SU-DHL-6 (cell line): ENCODE results near the gene ELMOD2.

Source experiments
- H2AFZ ChIP-seq: fragments of 200-600 bp; sonication (generic); 2 replicates; pipeline ENCODE4 v1.6.1; 2014; ENCODE audit warnings: low read depth, mild to moderate bottlenecking, moderate library complexity, mixed read lengths, antibody characterized with exemption, low read length; ENCODE audit not compliant: severe bottlenecking
- H3F3A ChIP-seq: fragments of 200-600 bp; shearing (Covaris generic); 2 replicates; pipeline ENCODE4 v1.6.0; 2016; ENCODE audit warnings: antibody characterized with exemption, mild to moderate bottlenecking; ENCODE audit not compliant: insufficient read depth
- H3K27ac ChIP-seq: fragments of 200-600 bp; sonication (generic); 2 replicates; pipeline ENCODE4 v1.5.1; 2016; ENCODE audit warnings: low read depth, mild to moderate bottlenecking, low read length, moderate library complexity, mixed read lengths
- H3K27me3 ChIP-seq: fragments of 200-600 bp; sonication (generic), shearing (Covaris generic); 2 replicates; pipeline ENCODE4 v1.6.0; 2014; ENCODE audit warnings: mild to moderate bottlenecking, low read length
- H3K36me3 ChIP-seq: fragments of 200-600 bp; sonication (generic); 2 replicates; pipeline ENCODE4 v1.6.1; 2014; ENCODE audit warnings: mild to moderate bottlenecking, low read length, mixed read lengths
- H3K4me2 ChIP-seq: fragments of 300-600, 200-600 bp; shearing (Covaris generic), sonication (generic); 2 replicates; pipeline ENCODE4 v1.6.0; 2014; ENCODE audit warnings: low read length, low read depth, mild to moderate bottlenecking; ENCODE audit not compliant: poor library complexity, severe bottlenecking
- H3K4me3 ChIP-seq: fragments of 200-600 bp; sonication (generic); 2 replicates; pipeline ENCODE4 v1.5.1; 2014; ENCODE audit warnings: antibody characterized with exemption, low read length, mild to moderate bottlenecking, mixed read lengths; ENCODE audit not compliant: insufficient read depth, poor library complexity, severe bottlenecking
- H3K79me2 ChIP-seq: fragments of 200-600 bp; sonication (generic); 2 replicates; pipeline ENCODE4 v1.6.1; 2014; ENCODE audit warnings: mild to moderate bottlenecking, low read length, moderate library complexity; ENCODE audit not compliant: insufficient read depth
- H3K9ac ChIP-seq: fragments of 200-600 bp; sonication (generic); 2 replicates; pipeline ENCODE4 v1.7.0; 2014; ENCODE audit warnings: mild to moderate bottlenecking, low read length
- H3K9me2 ChIP-seq: fragments of 200-600 bp; sonication (generic); replicated peaks from 2 replicates; pipeline ENCODE4 v1.6.1; 2014; ENCODE audit warnings: low read length; ENCODE audit not compliant: insufficient read depth
- H3K9me3 ChIP-seq: fragments of 200-600 bp; sonication (generic); 2 replicates; pipeline ENCODE4 v1.6.1; 2014; ENCODE audit warnings: low read length, mixed read lengths; ENCODE audit not compliant: insufficient read depth
- H4K20me1 ChIP-seq: fragments of 200-600 bp; sonication (generic); 2 replicates; pipeline ENCODE4 v1.6.1; 2014; ENCODE audit warnings: low read depth, mild to moderate bottlenecking, antibody characterized with exemption, low read length, moderate library complexity, mixed read lengths
- EZH2phosphoT487 ChIP-seq: fragments of 200-600 bp; sonication (generic), shearing (Covaris generic); conservative IDR thresholded peaks from 2 replicates; pipeline ENCODE4 v1.6.1; 2018; ENCODE audit warnings: mild to moderate bottlenecking, antibody characterized with exemption, low read length, moderate library complexity, mixed read lengths
- TF ChIP-seq, protein P1 (sequence below): fragments of 200-600 bp; sonication (generic); IDR thresholded peaks from one replicate; pipeline ENCODE4 v1.5.1; 2017; ENCODE audit warnings: antibody characterized with exemption, mild to moderate bottlenecking, low read length, moderate library complexity; ENCODE audit not compliant: insufficient read depth, poor library complexity, severe bottlenecking

Gene ELMOD2

GRCh38 chr4:140603286-140603685, 79.3 kb downstream of the ELMOD2 start:
- Histone ChIP-seq H3K27ac (no peak overlapping the region), H3K79me2 (no peaks in the 10 kb centered on the region), H3K9ac (no peak overlapping the region), H3K36me3 (no peaks in the 10 kb centered on the region), H3F3A (no peaks in the 10 kb centered on the region), H3K4me2 (no peak overlapping the region), H3K9me3 (no peaks in the 10 kb centered on the region), H4K20me1 (no peaks in the 10 kb centered on the region), H3K4me3 (no peak overlapping the region), H3K27me3 (no peaks in the 10 kb centered on the region), H2AFZ (no peak overlapping the region), H3K9me2 (no peaks in the 10 kb centered on the region)
- no peak for TF ChIP-seq EZH2phosphoT487
- TF ChIP-seq, protein P1, sequence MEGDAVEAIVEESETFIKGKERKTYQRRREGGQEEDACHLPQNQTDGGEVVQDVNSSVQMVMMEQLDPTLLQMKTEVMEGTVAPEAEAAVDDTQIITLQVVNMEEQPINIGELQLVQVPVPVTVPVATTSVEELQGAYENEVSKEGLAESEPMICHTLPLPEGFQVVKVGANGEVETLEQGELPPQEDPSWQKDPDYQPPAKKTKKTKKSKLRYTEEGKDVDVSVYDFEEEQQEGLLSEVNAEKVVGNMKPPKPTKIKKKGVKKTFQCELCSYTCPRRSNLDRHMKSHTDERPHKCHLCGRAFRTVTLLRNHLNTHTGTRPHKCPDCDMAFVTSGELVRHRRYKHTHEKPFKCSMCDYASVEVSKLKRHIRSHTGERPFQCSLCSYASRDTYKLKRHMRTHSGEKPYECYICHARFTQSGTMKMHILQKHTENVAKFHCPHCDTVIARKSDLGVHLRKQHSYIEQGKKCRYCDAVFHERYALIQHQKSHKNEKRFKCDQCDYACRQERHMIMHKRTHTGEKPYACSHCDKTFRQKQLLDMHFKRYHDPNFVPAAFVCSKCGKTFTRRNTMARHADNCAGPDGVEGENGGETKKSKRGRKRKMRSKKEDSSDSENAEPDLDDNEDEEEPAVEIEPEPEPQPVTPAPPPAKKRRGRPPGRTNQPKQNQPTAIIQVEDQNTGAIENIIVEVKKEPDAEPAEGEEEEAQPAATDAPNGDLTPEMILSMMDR: no peak
